Measurements from ENCODE around the gene AGR2.

Gene AGR2

GRCh38 chr7:16762177-16762576 is 42.6 kb downstream of the AGR2 start:
- no peak for TF ChIP-seq CTCF (conservative IDR thresholded peaks at IDR 0.05; ENCODE audit: low read depth, low read length)
- H3K4me1 ChIP-seq (ENCODE audit: low read depth, poor library complexity, severe bottlenecking) = no peaks in the 10 kb centered on the region

GRCh38 chr7:16759840-16760239 is 45.0 kb downstream of the AGR2 start:
- no peaks in the 10 kb centered on the region for H4K20me1 ChIP-seq (ENCODE audit: insufficient read depth)
- no peak for TF ChIP-seq CTCF (conservative IDR thresholded peaks at IDR 0.05; ENCODE audit: low read depth, low read length)
- H3K4me2 ChIP-seq = no peak overlapping the region
- H2AFZ ChIP-seq (ENCODE audit: low read depth) = no peak overlapping the region
- H3K9ac ChIP-seq = no peak overlapping the region
- no peaks in the 10 kb centered on the region for H3K4me1 ChIP-seq (ENCODE audit: low read depth, poor library complexity, severe bottlenecking)
- no peaks in the 10 kb centered on the region for H3K79me2 ChIP-seq (ENCODE audit: insufficient read depth, low read depth)
- no peak overlapping the region for H3K27ac ChIP-seq
- no peaks in the 10 kb centered on the region for H3K27me3 ChIP-seq (ENCODE audit: insufficient read depth, low read depth)
- no peaks in the 10 kb centered on the region for H3K36me3 ChIP-seq (ENCODE audit: insufficient read depth)
- H3K4me3 ChIP-seq (IDR thresholded peaks at IDR 0.05; ENCODE audit: insufficient read depth, low read depth, low read length) = no peak overlapping the region

More at GRCh38 chr7:16762177-16762576, 42.6 kb downstream of the AGR2 start:
- no peaks in the 10 kb centered on the region for H4K20me1 ChIP-seq (ENCODE audit: insufficient read depth)
- H2AFZ ChIP-seq (ENCODE audit: low read depth) = no peak overlapping the region
- H3K4me2 ChIP-seq = no peak overlapping the region
- no peak overlapping the region for H3K27ac ChIP-seq
- H3K9ac ChIP-seq = no peak overlapping the region
- H3K27me3 ChIP-seq (ENCODE audit: insufficient read depth, low read depth) = no peaks in the 10 kb centered on the region
- H3K79me2 ChIP-seq (ENCODE audit: insufficient read depth, low read depth) = no peaks in the 10 kb centered on the region
- no peaks in the 10 kb centered on the region for H3K36me3 ChIP-seq (ENCODE audit: insufficient read depth)
- no peak overlapping the region for H3K4me3 ChIP-seq (IDR thresholded peaks at IDR 0.05; ENCODE audit: insufficient read depth, low read depth, low read length)

GRCh38 chr7:16758631-16759611 is 45.9 kb downstream of the AGR2 start:
- Histone ChIP-seq H3K36me3 (ENCODE audit: insufficient read depth) (no peaks in the 10 kb centered on the region), H3K79me2 (ENCODE audit: insufficient read depth, low read depth) (no peaks in the 10 kb centered on the region), H4K20me1 (ENCODE audit: insufficient read depth) (no peaks in the 10 kb centered on the region), H3K4me3 (IDR thresholded peaks at IDR 0.05; ENCODE audit: insufficient read depth, low read depth, low read length) (no peak overlapping the region), H3K4me1 (ENCODE audit: low read depth, poor library complexity, severe bottlenecking) (no peaks in the 10 kb centered on the region), H3K9ac (no peak overlapping the region), H3K27ac (no peak overlapping the region), H3K27me3 (ENCODE audit: insufficient read depth, low read depth) (no peaks in the 10 kb centered on the region), H3K4me2 (no peak overlapping the region), H2AFZ (ENCODE audit: low read depth) (no peak overlapping the region)
- TF ChIP-seq CTCF (conservative IDR thresholded peaks at IDR 0.05; ENCODE audit: low read depth, low read length) = no peak

- H4K20me1 ChIP-seq (ENCODE audit: insufficient read depth) = no peaks in the 10 kb centered on the region
- no peak overlapping the region for H3K4me2 ChIP-seq
These were observed 46.8 kb downstream of the AGR2 start for GRCh38 chr7:16758036-16758435.

More at GRCh38 chr7:16758036-16758435, 46.8 kb downstream of the AGR2 start:
- H3K79me2 ChIP-seq (ENCODE audit: insufficient read depth, low read depth) = no peaks in the 10 kb centered on the region
- no peaks in the 10 kb centered on the region for H3K36me3 ChIP-seq (ENCODE audit: insufficient read depth)
- H3K27me3 ChIP-seq (ENCODE audit: insufficient read depth, low read depth) = no peaks in the 10 kb centered on the region
- H3K4me1 ChIP-seq (ENCODE audit: low read depth, poor library complexity, severe bottlenecking) = peaks cover 2% of the 10 kb centered on the region
- no peak overlapping the region for H3K9ac ChIP-seq
- no peak overlapping the region for H3K27ac ChIP-seq
- no peak overlapping the region for H2AFZ ChIP-seq (ENCODE audit: low read depth)
- no peak for TF ChIP-seq CTCF (conservative IDR thresholded peaks at IDR 0.05; ENCODE audit: low read depth, low read length)
- no peak overlapping the region for H3K4me3 ChIP-seq (IDR thresholded peaks at IDR 0.05; ENCODE audit: insufficient read depth, low read depth, low read length)

Data from KMS-11 (cell line).